ENCODE results near the gene PREX1.

DNA sequence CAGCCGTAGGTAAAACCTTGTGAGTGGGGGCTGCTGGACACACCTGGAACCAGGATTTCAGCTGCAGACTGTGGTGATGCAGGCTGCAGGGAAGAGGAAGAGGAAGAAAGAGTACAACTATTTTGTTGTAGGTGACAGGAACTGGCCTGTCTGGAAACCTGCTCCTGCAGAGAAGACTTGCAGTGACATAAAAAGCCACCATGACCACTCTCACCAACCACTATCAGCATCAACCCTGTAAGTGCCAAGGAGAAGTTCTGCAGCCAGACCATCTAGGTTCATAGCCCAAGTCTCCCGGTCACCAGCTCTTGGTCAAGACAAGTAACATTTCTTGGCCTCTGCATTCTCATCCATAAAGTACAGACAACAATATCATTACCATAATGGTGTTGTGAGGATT is 91.2 kb downstream of the PREX1 start:
- TF ChIP-seq, protein P1, sequence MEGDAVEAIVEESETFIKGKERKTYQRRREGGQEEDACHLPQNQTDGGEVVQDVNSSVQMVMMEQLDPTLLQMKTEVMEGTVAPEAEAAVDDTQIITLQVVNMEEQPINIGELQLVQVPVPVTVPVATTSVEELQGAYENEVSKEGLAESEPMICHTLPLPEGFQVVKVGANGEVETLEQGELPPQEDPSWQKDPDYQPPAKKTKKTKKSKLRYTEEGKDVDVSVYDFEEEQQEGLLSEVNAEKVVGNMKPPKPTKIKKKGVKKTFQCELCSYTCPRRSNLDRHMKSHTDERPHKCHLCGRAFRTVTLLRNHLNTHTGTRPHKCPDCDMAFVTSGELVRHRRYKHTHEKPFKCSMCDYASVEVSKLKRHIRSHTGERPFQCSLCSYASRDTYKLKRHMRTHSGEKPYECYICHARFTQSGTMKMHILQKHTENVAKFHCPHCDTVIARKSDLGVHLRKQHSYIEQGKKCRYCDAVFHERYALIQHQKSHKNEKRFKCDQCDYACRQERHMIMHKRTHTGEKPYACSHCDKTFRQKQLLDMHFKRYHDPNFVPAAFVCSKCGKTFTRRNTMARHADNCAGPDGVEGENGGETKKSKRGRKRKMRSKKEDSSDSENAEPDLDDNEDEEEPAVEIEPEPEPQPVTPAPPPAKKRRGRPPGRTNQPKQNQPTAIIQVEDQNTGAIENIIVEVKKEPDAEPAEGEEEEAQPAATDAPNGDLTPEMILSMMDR (conservative IDR thresholded peaks at IDR 0.05; ENCODE audit: low read depth in 2 of 2), result no peak
- TF ChIP-seq POLR2AphosphoS5 (IDR thresholded peaks at IDR 0.05; ENCODE audit: low read depth) (no peak), EZH2 (IDR thresholded peaks at IDR 0.05; ENCODE audit: low read depth, unreplicated experiment) (no peak), JUNB (IDR thresholded peaks at IDR 0.05; ENCODE audit: unreplicated experiment) (no peak), CREB1 (CRISPR knock-in tag; IDR thresholded peaks at IDR 0.05; ENCODE audit: low read depth) (no peak), STAT1 (IDR thresholded peaks at IDR 0.05; ENCODE audit: unreplicated experiment) (no peak), ZNF114 (CRISPR knock-in tag; IDR thresholded peaks at IDR 0.05) (no peak), ZNF331 (CRISPR knock-in tag; IDR thresholded peaks at IDR 0.05; ENCODE audit: low read depth) (no peak)
- TF ChIP-seq, protein P2, sequence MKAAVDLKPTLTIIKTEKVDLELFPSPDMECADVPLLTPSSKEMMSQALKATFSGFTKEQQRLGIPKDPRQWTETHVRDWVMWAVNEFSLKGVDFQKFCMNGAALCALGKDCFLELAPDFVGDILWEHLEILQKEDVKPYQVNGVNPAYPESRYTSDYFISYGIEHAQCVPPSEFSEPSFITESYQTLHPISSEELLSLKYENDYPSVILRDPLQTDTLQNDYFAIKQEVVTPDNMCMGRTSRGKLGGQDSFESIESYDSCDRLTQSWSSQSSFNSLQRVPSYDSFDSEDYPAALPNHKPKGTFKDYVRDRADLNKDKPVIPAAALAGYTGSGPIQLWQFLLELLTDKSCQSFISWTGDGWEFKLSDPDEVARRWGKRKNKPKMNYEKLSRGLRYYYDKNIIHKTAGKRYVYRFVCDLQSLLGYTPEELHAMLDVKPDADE (IDR thresholded peaks at IDR 0.05), result no peak
